ENCODE results near the gene PVALEF. TPM values are rescaled to one million over a fixed set of nuclear protein-coding genes. Genes with fewer than 3 reads are reported as not detected.
A peak's percentile ranks its signal among the peaks of the same experiment; 100 is the strongest.

Gene PVALEF
- total and polyA plus RNA-seq, 2 experiments from 2014 or later, result not detected

DNA sequence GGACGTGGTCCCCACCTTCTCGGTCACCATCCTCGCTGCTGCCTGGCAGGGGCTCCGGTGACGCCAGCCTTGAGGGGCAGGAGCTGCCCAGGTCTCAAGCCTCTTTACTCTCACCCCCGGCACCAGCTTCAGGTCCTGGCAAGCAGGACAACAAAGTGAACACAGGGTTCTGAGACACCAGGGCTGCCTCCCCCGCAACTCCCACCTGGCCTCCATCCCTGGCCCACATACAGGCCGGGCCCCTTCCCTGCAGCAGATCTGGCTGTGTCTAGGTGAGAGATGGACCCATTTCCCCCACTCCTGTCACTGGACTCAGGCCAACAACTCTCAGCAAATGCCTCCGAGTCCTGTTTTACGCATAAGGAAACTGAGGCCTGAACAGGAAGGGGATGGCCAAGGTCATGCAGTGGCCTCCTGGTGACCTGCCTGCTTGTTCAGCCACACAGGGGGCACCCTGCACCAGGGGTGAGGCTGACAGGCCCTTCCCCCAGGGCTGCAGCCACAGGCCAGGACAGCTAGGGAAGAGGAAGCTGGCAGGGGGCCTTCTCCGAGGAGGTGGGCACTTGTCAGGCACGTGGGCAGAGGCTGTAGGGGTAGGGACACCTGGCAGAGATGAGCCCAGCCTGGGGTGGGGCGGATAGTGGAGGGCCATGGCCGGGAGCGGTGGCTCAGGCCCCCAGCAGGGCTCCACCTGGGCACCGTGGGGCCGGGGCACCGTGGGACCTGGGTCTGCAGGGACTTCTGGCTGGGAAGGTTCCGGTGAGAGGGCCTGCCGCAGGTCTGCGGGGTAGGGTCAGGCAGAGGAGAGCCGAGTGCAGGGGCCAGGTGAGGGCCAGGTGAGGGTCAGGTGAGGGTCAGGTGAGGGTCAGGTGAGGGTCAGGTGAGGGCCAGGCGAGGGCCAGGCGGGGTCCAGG, 46.7 kb upstream of the PVALEF start:
- WGBS, 2 experiments (ENCODE audit: low coverage in 1 of 2, low lambda C conversion rate in 2 of 2, missing lambda C conversion rate in 2 of 2), result 46 to 52% methylated on average over 22 to 24 of the region's 24 CpGs
- Histone ChIP-seq H3K36me3 (ENCODE audit: low read depth) (no peaks in the 10 kb centered on the region), H3K9me2 (ENCODE audit: insufficient read depth) (no peaks in the 10 kb centered on the region), H3K27me3 (replicated peaks; ENCODE audit: insufficient read depth) (peaks cover 7% of the 10 kb centered on the region), H3K4me3 (peak overlapping the region; percentile 38; the same call in 1 of the 2 replicates), H3K4me2 (ENCODE audit: unreplicated experiment) (no peak overlapping the region), H3K27ac (no peak overlapping the region), H3K9ac (peak overlapping the region; percentile 37), H3F3A (ENCODE audit: insufficient read depth) (no peaks in the 10 kb centered on the region), H4K20me1 (ENCODE audit: insufficient read depth) (no peaks in the 10 kb centered on the region), H2AFZ (no peak overlapping the region), H3K4me1 (ENCODE audit: insufficient read depth) (no peaks in the 10 kb centered on the region), H3K9me3 (ENCODE audit: low read depth) (no peaks in the 10 kb centered on the region), H3K79me2 (ENCODE audit: insufficient read depth) (no peaks in the 10 kb centered on the region)
- in situ Hi-C loops (cut with MboI), result no loop called here
- no peak for DNase-seq
- no peak for TF ChIP-seq EZH2phosphoT487 (IDR thresholded peaks at IDR 0.05; ENCODE audit: insufficient read depth, low read depth)
- TF ChIP-seq EZH2 (IDR thresholded peaks at IDR 0.05; ENCODE audit: insufficient read depth, poor library complexity, severe bottlenecking), result no peak

DNA sequence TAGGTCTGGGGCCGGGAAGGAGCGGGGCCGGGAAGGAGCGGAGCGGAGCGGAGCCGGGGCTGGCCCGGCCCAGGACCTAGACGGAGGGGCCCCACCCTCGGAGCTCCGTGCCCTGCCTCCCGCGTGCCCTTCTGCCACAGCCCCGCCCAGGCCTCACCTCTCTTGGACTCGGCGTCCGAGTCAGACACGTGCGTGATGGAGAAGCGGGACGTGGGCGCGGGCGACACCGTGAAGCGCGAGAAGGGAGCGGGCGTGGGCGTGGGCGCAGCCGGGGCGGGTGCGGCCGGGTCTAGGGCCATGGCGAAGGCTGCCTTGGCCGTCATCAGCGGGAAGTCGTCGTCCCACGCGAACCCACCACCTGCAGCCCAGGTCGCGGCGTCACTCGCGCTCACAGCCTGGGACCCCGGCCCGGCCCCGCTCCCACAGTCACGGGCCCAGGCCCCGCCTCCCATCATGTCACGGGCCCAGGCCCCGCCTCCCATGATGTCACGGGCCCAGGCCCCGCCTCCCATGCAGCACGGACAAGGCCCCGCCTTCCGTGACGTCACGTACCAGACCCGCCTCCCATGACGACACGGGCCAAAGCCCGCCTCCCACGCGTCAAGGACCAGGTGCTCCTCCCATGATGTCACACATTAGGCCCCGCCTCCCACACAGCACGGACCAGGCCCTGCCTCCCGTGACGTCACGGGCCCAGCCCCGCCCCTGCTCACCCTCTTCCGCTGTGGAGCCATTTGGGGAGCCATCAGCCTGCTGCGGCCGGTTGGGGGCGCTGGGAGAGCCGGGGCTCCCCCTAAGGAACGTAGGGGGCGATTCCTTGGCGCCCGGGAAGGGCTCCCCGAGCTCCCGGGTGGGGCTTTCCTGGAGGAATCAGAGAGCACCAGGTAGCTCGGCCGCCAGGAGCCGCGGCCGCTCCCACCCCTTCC, 45.8 kb upstream of the PVALEF start:
- in situ Hi-C loops (cut with MboI), result no loop called here
- no peak overlapping the region for H3K27ac ChIP-seq
- H3K9me3 ChIP-seq (ENCODE audit: low read depth), result no peaks in the 10 kb centered on the region
- H4K20me1 ChIP-seq (ENCODE audit: insufficient read depth), result no peaks in the 10 kb centered on the region
- WGBS, 2 experiments (ENCODE audit: low coverage in 1 of 2, low lambda C conversion rate in 2 of 2, missing lambda C conversion rate in 2 of 2), result 20 to 31% methylated on average over 51 to 77 of the region's 89 CpGs
- H3K79me2 ChIP-seq (ENCODE audit: insufficient read depth), result no peaks in the 10 kb centered on the region
- H3K27me3 ChIP-seq (replicated peaks; ENCODE audit: insufficient read depth), result peaks cover 7% of the 10 kb centered on the region
- peak overlapping the region; percentile 37 for H3K9ac ChIP-seq
- H3K4me2 ChIP-seq (ENCODE audit: unreplicated experiment), result peak overlapping the region; percentile 3
- no peaks in the 10 kb centered on the region for H3K4me1 ChIP-seq (ENCODE audit: insufficient read depth)
- TF ChIP-seq EZH2 (IDR thresholded peaks at IDR 0.05; ENCODE audit: insufficient read depth, poor library complexity, severe bottlenecking), result no peak
- H2AFZ ChIP-seq, result no peak overlapping the region
- H3K4me3 ChIP-seq, result peak overlapping the region; percentile 38; the same call in 1 of the 2 replicates
- H3K36me3 ChIP-seq (ENCODE audit: low read depth), result no peaks in the 10 kb centered on the region
- H3K9me2 ChIP-seq (ENCODE audit: insufficient read depth), result no peaks in the 10 kb centered on the region
- peak; percentile 94 for DNase-seq
- no peaks in the 10 kb centered on the region for H3F3A ChIP-seq (ENCODE audit: insufficient read depth)

DNA sequence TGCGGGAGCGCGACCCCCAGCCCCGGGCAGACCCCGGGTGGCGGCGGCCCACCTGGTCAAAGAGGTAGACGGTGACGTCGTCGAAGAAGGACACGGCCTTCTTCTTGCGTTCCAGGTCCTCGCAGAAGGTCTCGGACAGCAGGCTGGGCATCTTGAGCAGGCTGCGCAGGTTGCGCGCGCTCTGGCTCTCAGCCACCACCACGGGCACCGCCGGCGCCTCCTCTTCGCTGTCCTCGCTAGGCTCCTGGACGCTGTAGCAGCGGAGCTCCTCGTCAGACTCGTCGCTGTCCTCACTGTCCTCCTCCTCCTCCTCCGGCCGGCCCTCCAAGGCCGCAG, 45.2 kb upstream of the PVALEF start:
- no peak for TF ChIP-seq EZH2 (IDR thresholded peaks at IDR 0.05; ENCODE audit: insufficient read depth, poor library complexity, severe bottlenecking)
- TF ChIP-seq EZH2phosphoT487 (IDR thresholded peaks at IDR 0.05; ENCODE audit: insufficient read depth, low read depth), result no peak
- 82 to 84% methylated on average over 19 to 33 of the region's 33 CpGs for WGBS, 2 experiments (ENCODE audit: low coverage in 1 of 2, low lambda C conversion rate in 2 of 2, missing lambda C conversion rate in 2 of 2)
- no peaks in the 10 kb centered on the region for H4K20me1 ChIP-seq (ENCODE audit: insufficient read depth)
- no peak overlapping the region for H2AFZ ChIP-seq
- no peak overlapping the region for H3K4me3 ChIP-seq
- no peaks in the 10 kb centered on the region for H3K9me2 ChIP-seq (ENCODE audit: insufficient read depth)
- H3K4me2 ChIP-seq (ENCODE audit: unreplicated experiment), result no peak overlapping the region
- no peak for DNase-seq
- H3K9me3 ChIP-seq (ENCODE audit: low read depth), result no peaks in the 10 kb centered on the region
- no peaks in the 10 kb centered on the region for H3K4me1 ChIP-seq (ENCODE audit: insufficient read depth)
- no peak overlapping the region for H3K27ac ChIP-seq
- in situ Hi-C loops (cut with MboI), result no loop called here
- H3K79me2 ChIP-seq (ENCODE audit: insufficient read depth), result no peaks in the 10 kb centered on the region
- H3K36me3 ChIP-seq (ENCODE audit: low read depth), result no peaks in the 10 kb centered on the region
- H3F3A ChIP-seq (ENCODE audit: insufficient read depth), result no peaks in the 10 kb centered on the region
- H3K9ac ChIP-seq, result no peak overlapping the region
- peaks cover 7% of the 10 kb centered on the region for H3K27me3 ChIP-seq (replicated peaks; ENCODE audit: insufficient read depth)

Measured in GM23248 (cell line).